Measurements from ENCODE around the gene PGAP2.

PGAP2 gene

GRCh38 chr11:3834349-3834663, 25.9 kb downstream of the PGAP2 start:
- no peak for DNase-seq

- DNase-seq, result no peak
Measured at GRCh38 chr11:3834664-3835461, 26.5 kb downstream of the PGAP2 start.

GRCh38 chr11:3835751-3836150, 27.4 kb downstream of the PGAP2 start:
- no peak for DNase-seq

- DNase-seq, result no peak
Measured at GRCh38 chr11:3836903-3837302, 28.5 kb downstream of the PGAP2 start.

- no peak for DNase-seq
Measured at GRCh38 chr11:3837793-3838192, 29.4 kb downstream of the PGAP2 start.

GRCh38 chr11:3838504-3838903, 30.1 kb downstream of the PGAP2 start:
- no peak for DNase-seq

GRCh38 chr11:3840004-3840869, 31.9 kb downstream of the PGAP2 start:
- DNase-seq, result no peak

GRCh38 chr11:3840870-3841425, 32.6 kb downstream of the PGAP2 start, which contains the start of gene RHOG:
Gene RHOG (minus strand): TSS chr11:3840959. CDS start chr11:3828138, 12,821 bp downstream.
- DNase-seq, result peak; percentile 18

GRCh38 chr11:3841426-3842350, 33.3 kb downstream of the PGAP2 start:
- DNase-seq, result peak; percentile 64

GRCh38 chr11:3843326-3843725, 35.0 kb downstream of the PGAP2 start:
- DNase-seq, result no peak

GRCh38 chr11:3845246-3845645, 36.9 kb downstream of the PGAP2 start:
- no peak for DNase-seq

- no peak for DNase-seq
Measured at GRCh38 chr11:3845670-3846069, 37.3 kb downstream of the PGAP2 start.

- peak; percentile 14 for DNase-seq
Measured at GRCh38 chr11:3849297-3849874, 41.0 kb downstream of the PGAP2 start.

- DNase-seq, result no peak
Measured at GRCh38 chr11:3853545-3853842, 45.1 kb downstream of the PGAP2 start.

GRCh38 chr11:3853899-3854659, 45.7 kb downstream of the PGAP2 start:
- DNase-seq, result no peak

- DNase-seq, result no peak
Measured at GRCh38 chr11:3854660-3854976, 46.3 kb downstream of the PGAP2 start.

GRCh38 chr11:3854977-3855807, 46.8 kb downstream of the PGAP2 start, which contains the start of gene STIM1:
Gene STIM1 (plus strand): TSS chr11:3855664. CDS start chr11:3856271, 607 bp downstream.
- peak; percentile 85 for DNase-seq

- no peak for DNase-seq
Measured at GRCh38 chr11:3855808-3856491, 47.6 kb downstream of the PGAP2 start.

GRCh38 chr11:3856856-3857553, 48.6 kb downstream of the PGAP2 start:
- no peak for DNase-seq

GRCh38 chr11:3857628-3858027, 49.3 kb downstream of the PGAP2 start:
- no peak for DNase-seq

All from NCI-H446 treated with DMSO at 0.1 percent for 48 hours (cell line).